GM18519 (cell line): ENCODE data around the gene TMCO5A.
"Not testable (repeated sequence)": the region's sequence is repeated elsewhere in the genome, so short reads cannot be mapped to it uniquely, and the experiment has no call there.

ENCODE experiments used
- ATAC-seq: cut with Tn5 transposase; IDR thresholded peaks from one replicate; pipeline ENCODE4 v1.9.1; 2021; ENCODE audit warnings: mild to moderate bottlenecking, moderate library complexity; ENCODE audit not compliant: unreplicated experiment, low FRiP score

Gene TMCO5A

DNA sequence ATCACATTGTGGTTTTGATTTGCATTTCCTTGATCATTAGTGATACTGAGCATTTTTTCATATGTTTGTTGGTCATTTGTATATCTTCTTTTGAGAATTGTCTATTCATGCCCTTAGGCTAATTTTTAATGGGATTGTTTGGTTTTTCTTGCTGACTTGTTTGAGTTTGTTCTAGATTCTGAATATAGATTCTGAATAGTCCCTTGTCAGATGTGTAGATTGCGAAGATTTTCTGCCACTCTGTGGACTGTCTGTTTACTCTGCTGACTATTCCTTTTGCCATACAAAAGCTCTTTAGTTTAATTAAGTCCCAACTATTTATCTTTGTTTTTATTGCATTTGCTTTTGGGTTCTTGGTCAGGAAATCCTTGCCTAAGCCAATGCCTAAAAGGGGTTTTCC, 26.3 kb downstream of the TMCO5A start:
- not testable (repeated sequence) for ATAC-seq

- no peak for ATAC-seq
These were observed 33.3 kb downstream of the TMCO5A start for GRCh38 chr15:37967788-37968187.

- ATAC-seq: no peak
These were observed 39.4 kb downstream of the TMCO5A start for GRCh38 chr15:37973856-37974255.

DNA sequence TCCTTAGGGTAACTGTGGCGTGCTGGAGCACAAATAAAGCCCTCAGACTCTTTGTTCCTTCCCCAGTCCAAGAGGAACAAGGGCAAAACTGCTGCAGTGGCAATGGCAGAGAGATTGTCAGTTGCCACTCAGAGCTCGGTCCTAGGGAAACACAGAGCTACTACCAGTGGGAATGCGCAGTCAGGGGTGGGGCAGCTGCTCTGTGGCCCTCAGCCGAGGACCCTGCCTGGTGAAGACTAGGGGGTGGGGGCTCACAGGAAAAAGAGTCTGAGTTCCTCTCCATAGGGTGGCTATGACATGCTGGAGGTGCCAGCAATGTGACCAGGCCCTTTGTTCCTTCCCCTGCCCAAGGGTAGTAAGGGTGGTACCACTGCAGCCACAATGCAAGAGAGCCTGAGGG, 43.8 kb downstream of the TMCO5A start:
- no peak for ATAC-seq

DNA sequence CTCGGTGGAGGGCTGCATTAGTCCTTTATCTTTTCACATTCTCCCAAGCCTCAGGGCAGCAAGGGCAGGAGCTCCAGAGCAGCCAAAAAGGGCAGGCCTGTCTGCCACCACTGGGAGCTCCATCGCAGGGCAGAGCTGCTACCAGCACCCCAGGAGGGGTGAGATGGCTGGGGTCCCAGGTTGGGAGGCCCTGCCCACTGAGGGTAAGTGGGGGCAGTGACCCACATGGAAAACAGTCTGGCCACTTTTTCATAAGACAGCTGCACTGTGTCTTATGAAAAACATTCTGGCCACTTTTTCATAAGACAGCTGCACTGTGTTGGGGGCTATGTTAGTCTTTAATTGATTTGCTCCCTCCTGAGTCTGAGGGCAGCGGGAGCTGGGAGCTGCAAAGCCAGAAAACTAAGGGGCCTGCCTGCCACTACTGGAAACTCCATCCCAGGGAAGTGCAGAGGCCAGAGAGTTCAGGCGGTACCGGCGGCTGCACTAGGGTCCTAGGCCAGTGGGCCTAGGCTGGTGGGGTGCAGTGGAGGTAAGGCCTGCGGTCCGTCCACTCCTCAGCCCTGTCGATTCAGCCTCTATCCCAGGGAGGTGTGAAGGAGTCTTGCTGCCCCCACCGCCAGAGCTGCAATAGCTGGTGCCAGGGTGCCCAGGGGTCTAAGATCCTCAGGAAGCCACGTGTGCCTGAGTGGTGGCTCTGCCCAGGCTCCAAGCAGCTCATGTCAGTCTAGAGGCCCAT, 45.4 kb downstream of the TMCO5A start:
- ATAC-seq: no peak

GRCh38 chr15:37981201-37981600, 46.8 kb downstream of the TMCO5A start:
- no peak for ATAC-seq

- ATAC-seq: no peak
These were observed 47.3 kb downstream of the TMCO5A start for GRCh38 chr15:37981775-37982174.

DNA sequence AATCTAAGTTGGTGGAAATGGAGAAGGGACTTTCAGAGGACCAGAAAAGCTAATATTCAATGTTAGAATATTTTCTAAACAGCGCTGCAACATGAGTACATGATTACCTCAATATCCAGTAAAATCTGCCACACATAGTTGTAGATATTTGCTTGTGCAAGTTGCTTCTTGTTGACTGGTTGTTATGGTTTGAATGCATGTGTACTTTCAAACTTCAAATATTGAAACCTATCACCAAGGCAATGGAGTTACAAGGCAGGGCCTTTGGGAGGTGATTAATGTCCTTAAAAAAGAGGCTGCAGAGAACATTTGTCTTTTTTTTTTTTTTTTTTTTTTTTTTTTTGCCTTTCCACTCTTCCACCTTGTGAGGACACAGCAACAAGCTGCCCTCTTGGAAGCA, 49.9 kb downstream of the TMCO5A start:
- no peak for ATAC-seq

DNA sequence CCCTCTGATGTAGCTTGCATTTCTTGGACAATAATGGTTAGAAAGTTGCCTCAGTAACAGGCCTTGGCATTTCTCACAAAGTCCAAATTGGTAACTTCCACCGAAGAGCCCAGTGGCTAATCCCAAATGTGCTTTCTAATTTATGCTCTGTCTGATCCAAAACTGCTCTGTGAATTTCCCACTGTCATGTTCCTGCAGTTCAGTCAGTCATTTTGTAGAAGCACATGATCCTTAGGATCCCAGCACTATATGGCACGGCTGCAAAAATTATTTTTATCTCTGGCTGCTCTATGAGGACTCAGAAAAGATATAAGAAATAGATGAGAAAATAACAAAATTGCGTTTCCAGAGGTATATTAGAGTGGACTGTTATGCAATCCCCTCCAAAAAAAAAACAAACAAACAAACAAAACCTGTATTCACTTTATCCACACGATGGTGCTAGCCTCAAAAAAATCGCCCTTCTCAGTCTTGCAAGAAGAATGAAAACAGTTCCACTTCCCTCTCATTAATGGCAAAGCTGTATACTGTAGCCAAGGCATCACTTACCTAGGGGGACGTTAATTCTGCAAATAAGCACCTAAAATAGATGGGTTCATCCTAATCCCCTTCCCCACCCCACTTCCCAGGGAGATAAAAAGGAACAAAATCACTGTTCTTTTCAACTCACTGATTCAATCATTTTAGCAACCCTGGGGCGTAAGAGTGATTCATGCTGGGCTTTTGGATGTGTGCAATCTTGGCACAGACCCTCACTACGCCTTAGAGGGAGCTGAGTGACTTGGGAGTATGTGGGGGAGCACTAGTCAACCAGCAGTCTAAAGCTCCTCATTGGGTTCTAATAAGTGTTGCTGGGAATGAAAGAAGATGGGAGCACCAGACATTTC, 61.3 kb downstream of the TMCO5A start:
- ATAC-seq: peak; percentile 47
